SK-N-SH treated with all-trans-retinoic acid at 6 μM for 48 hours (cell line): ENCODE data around the gene PARP6.

Source experiments
- BACH2 ChIP-seq: fragments of 250-450 bp; sonication (Bioruptor Pico); IDR thresholded peaks from 2 replicates; pipeline ENCODE4 v1.9.0; 2021; ENCODE audit warnings: mild to moderate bottlenecking, borderline replicate concordance
- CSRNP3 ChIP-seq: fragments of 250-450 bp; sonication (Bioruptor Pico); IDR thresholded peaks from 2 replicates; pipeline ENCODE4 v1.5.1; 2021; ENCODE audit warnings: mild to moderate bottlenecking, moderate library complexity
- RARB ChIP-seq: fragments of 250-450 bp; sonication (Bioruptor Pico); IDR thresholded peaks from 2 replicates; pipeline ENCODE4 v1.8.0; 2021; ENCODE audit warnings: mild to moderate bottlenecking, moderate library complexity
- ZC3H10 ChIP-seq: fragments of 250-450 bp; sonication (Bioruptor Pico); IDR thresholded peaks from 2 replicates; pipeline ENCODE4 v1.5.1; 2021; ENCODE audit warnings: mild to moderate bottlenecking, moderate library complexity
- ZFP3 ChIP-seq: fragments of 250-450 bp; sonication (Bioruptor Pico); IDR thresholded peaks from 2 replicates; pipeline ENCODE4 v1.5.0; 2020; ENCODE audit warnings: mild to moderate bottlenecking, moderate library complexity
- ZFP30 ChIP-seq: fragments of 450-650 bp; formaldehyde crosslinking; IDR thresholded peaks from 2 replicates; pipeline ENCODE4 v1.5.0; 2022; ENCODE audit warnings: mild to moderate bottlenecking, moderate library complexity

GRCh38 chr15:72237853-72238224, 34.5 kb downstream of the PARP6 start:
- TF ChIP-seq ZC3H10 (no peak), CSRNP3 (no peak), ZFP3 (CRISPR knock-in tag) (no peak), BACH2 (CRISPR knock-in tag) (no peak), ZFP30 (CRISPR knock-in tag) (no peak), RARB (no peak)
